GM18858 (cell line): ENCODE results near the gene SCART1.
"Not testable (repeated sequence)": the region's sequence is repeated elsewhere in the genome, so short reads cannot be mapped to it uniquely, and the experiment has no call there.

Experiments used
- ATAC-seq: cut with Tn5 transposase; IDR thresholded peaks from one replicate; pipeline ENCODE4 v1.9.1; 2021; ENCODE audit not compliant: unreplicated experiment

The SCART1 gene

GRCh38 chr10:133455196-133455595 lies 1.5 kb downstream of the SCART1 start:
- no peak for ATAC-seq

- no peak for ATAC-seq
These were observed 1.9 kb downstream of the SCART1 start for GRCh38 chr10:133455611-133456031.

GRCh38 chr10:133456041-133456951 lies 2.6 kb downstream of the SCART1 start:
- no peak for ATAC-seq

- no peak for ATAC-seq
These were observed 3.5 kb downstream of the SCART1 start for GRCh38 chr10:133457100-133457841.

GRCh38 chr10:133458021-133458709 lies 4.4 kb downstream of the SCART1 start:
- no peak for ATAC-seq

- no peak for ATAC-seq
These were observed 5.1 kb downstream of the SCART1 start for GRCh38 chr10:133458710-133459453.

GRCh38 chr10:133459454-133460207 lies 5.9 kb downstream of the SCART1 start:
- ATAC-seq, result no peak

GRCh38 chr10:133460208-133460769 lies 6.5 kb downstream of the SCART1 start:
- no peak for ATAC-seq

- ATAC-seq, result no peak
These were observed 7.3 kb downstream of the SCART1 start for GRCh38 chr10:133461027-133461426.

- ATAC-seq, result no peak
These were observed 8.1 kb downstream of the SCART1 start for GRCh38 chr10:133461841-133462240.

- ATAC-seq, result no peak
These were observed 9.0 kb downstream of the SCART1 start for GRCh38 chr10:133462512-133463305.

- ATAC-seq, result no peak
These were observed 10.9 kb downstream of the SCART1 start for GRCh38 chr10:133464582-133465031.

GRCh38 chr10:133465191-133465949 lies 11.6 kb downstream of the SCART1 start:
- no peak for ATAC-seq

GRCh38 chr10:133465950-133466474 lies 12.3 kb downstream of the SCART1 start:
- ATAC-seq, result no peak

GRCh38 chr10:133466683-133467275 lies 13.0 kb downstream of the SCART1 start:
- no peak for ATAC-seq

GRCh38 chr10:133467286-133467911 lies 13.7 kb downstream of the SCART1 start:
- no peak for ATAC-seq

- ATAC-seq, result not testable (repeated sequence)
These were observed 15.5 kb downstream of the SCART1 start for GRCh38 chr10:133469205-133469604.
